Thoracic aorta (tissue), 2 donors: ENCODE data around the gene MSL1. TPM values are rescaled to one million over a fixed set of nuclear protein-coding genes. Genes with fewer than 3 reads are reported as not detected.

Source experiments
- ATAC-seq: fragments of 150-250 bp; one replicate; pipeline ENCODE4 v1.8.0; 2017; ENCODE audit warnings: low read depth; ENCODE audit not compliant: insufficient number of reproducible peaks, low FRiP score
- DNase-seq: peaks from one replicate; pipeline ENCODE4 v3.0.0-alpha.2; 2020; ENCODE audit warnings: low spot score
- H3K27ac ChIP-seq, 2 donors: fragments of 200-600 bp; sonication (generic); 1 replicate in 1 of 2; 2 replicates in 1 of 2; pipeline ENCODE4 v1.5.1; 2016; ENCODE audit warnings: mild to moderate bottlenecking in 2 of 2, moderate library complexity in 2 of 2
- H3K27me3 ChIP-seq: fragments of 200-600 bp; sonication (generic); replicated peaks from 2 replicates; pipeline ENCODE4 v1.6.0; 2016; ENCODE audit warnings: mild to moderate bottlenecking; ENCODE audit not compliant: insufficient read depth
- H3K36me3 ChIP-seq: fragments of 200-600 bp; sonication (generic); one replicate; pipeline ENCODE4 v1.5.1; 2016
- H3K4me1 ChIP-seq, 2 donors: fragments of 200-600 bp; sonication (generic); 1 replicate in 1 of 2; 2 replicates in 1 of 2; pipeline versions ENCODE4 v1.5.1 to v1.6.0; 2016; ENCODE audit warnings: low read depth in 2 of 2, mild to moderate bottlenecking in 1 of 2; ENCODE audit not compliant: control insufficient read depth in 1 of 2
- H3K4me3 ChIP-seq: fragments of 200-600 bp; sonication (generic); 2 replicates; pipeline ENCODE4 v1.5.1; 2016; ENCODE audit warnings: mild to moderate bottlenecking
- H3K9me3 ChIP-seq: fragments of 200-600 bp; sonication (generic); 2 replicates; pipeline ENCODE4 v1.5.1; 2016
- CTCF ChIP-seq: fragments of 200-600 bp; sonication (generic); IDR thresholded peaks from one replicate; pipeline ENCODE4 v1.5.1; 2019; ENCODE audit warnings: antibody characterized with exemption
- total RNA-seq, 2 donors: library from RNA; depleted of rRNA; stranded (reverse); fragments of >200 nt; gene quantifications; one replicate each; pipeline versions ENCODE4 v1.1.0 to v1.2.3, GENCODE V29; 2016

MSL1 gene
- total RNA-seq, 2 donors from 2014 or later: 69.3 to 107 TPM

GRCh38 chr17:40074175-40074512 is 47.6 kb upstream of the MSL1 start:
- ATAC-seq (no peak), DNase-seq (no peak)

GRCh38 chr17:40074871-40075200 is 46.9 kb upstream of the MSL1 start:
- H3K27me3 ChIP-seq: no peaks in the 10 kb centered on the region
- ATAC-seq: no peak
- H3K4me1 ChIP-seq: peaks cover 70 to 79% of the 10 kb centered on the region in 2 donors
- no peak for TF ChIP-seq CTCF
- no peaks in the 10 kb centered on the region for H3K9me3 ChIP-seq
- H3K36me3 ChIP-seq: peaks cover 25% of the 10 kb centered on the region
- H3K4me3 ChIP-seq: peak overlapping the region; percentile 45
- DNase-seq: no peak
- H3K27ac ChIP-seq: peak overlapping the region; percentile 92 to 95

More at GRCh38 chr17:40074175-40074512, 47.6 kb upstream of the MSL1 start:
- TF ChIP-seq CTCF: no peak
- Histone ChIP-seq H3K27ac (peak overlapping the region; percentile 92 to 95), H3K36me3 (peaks cover 23% of the 10 kb centered on the region), H3K4me3 (no peak overlapping the region), H3K27me3 (no peaks in the 10 kb centered on the region), H3K4me1 (peaks cover 76 to 86% of the 10 kb centered on the region in 2 donors), H3K9me3 (no peaks in the 10 kb centered on the region)

GRCh38 chr17:40075201-40075941 is 46.4 kb upstream of the MSL1 start:
- peaks cover 65 to 73% of the 10 kb centered on the region in 2 donors for H3K4me1 ChIP-seq
- peak overlapping the region; percentile 92 to 95 for H3K27ac ChIP-seq
- DNase-seq (peak; percentile 69), ATAC-seq (peak; percentile 65)
- H3K9me3 ChIP-seq: no peaks in the 10 kb centered on the region
- TF ChIP-seq CTCF: peak; percentile 96
- H3K36me3 ChIP-seq: peaks cover 25% of the 10 kb centered on the region
- peak overlapping the region; percentile 45 for H3K4me3 ChIP-seq
- H3K27me3 ChIP-seq: no peaks in the 10 kb centered on the region

- Histone ChIP-seq H3K27ac (peak overlapping the region; percentile 92 to 95), H3K4me1 (peaks cover 58 to 67% of the 10 kb centered on the region in 2 donors), H3K27me3 (no peaks in the 10 kb centered on the region), H3K9me3 (no peaks in the 10 kb centered on the region), H3K36me3 (peaks cover 25% of the 10 kb centered on the region), H3K4me3 (peak overlapping the region; percentile 45)
- TF ChIP-seq CTCF: no peak
- no peak for DNase-seq
- ATAC-seq: no peak
Measured at GRCh38 chr17:40075942-40076498, 45.8 kb upstream of the MSL1 start.

- Histone ChIP-seq H3K27me3 (no peaks in the 10 kb centered on the region), H3K4me3 (no peak overlapping the region), H3K4me1 (peaks cover 53 to 61% of the 10 kb centered on the region in 2 donors), H3K27ac (peak overlapping the region; percentile 36 to 92), H3K36me3 (peaks cover 25% of the 10 kb centered on the region), H3K9me3 (no peaks in the 10 kb centered on the region)
- no peak for DNase-seq
- no peak for ATAC-seq
- TF ChIP-seq CTCF: no peak
Measured at GRCh38 chr17:40076591-40076990, 45.2 kb upstream of the MSL1 start.
